Transverse colon (tissue), 3 donors: ENCODE measurements around the gene RASSF3.

Source experiments
- CTCF ChIP-seq, 5 experiments: fragments of 200-600 bp in 3 of 5; fragments of 450-650 bp in 2 of 5; sonication (generic) in 3 of 5; IDR thresholded peaks; 1 replicate in 2 of 5; 2 replicates in 3 of 5; pipeline ENCODE4 v1.5.1; 2016 to 2017; ENCODE audit warnings: antibody characterized with exemption in 5 of 5, inconsistent platforms in 3 of 5, mild to moderate bottlenecking in 2 of 5, moderate library complexity in 1 of 5
- EP300 ChIP-seq: sonication (generic); formaldehyde crosslinking; IDR thresholded peaks from one replicate; pipeline ENCODE4 v1.6.1; 2017; ENCODE audit warnings: antibody characterized with exemption, low read depth
- POLR2A ChIP-seq: fragments of 450-650 bp; IDR thresholded peaks from one replicate; pipeline ENCODE4 v1.6.1; 2016; ENCODE audit warnings: antibody characterized with exemption, mild to moderate bottlenecking, moderate library complexity

GRCh38 chr12:64678835-64679234, 68.5 kb downstream of the RASSF3 start:
- no peak for TF ChIP-seq CTCF (IDR thresholded peaks at IDR 0.05)
- no peak for TF ChIP-seq POLR2A
- TF ChIP-seq EP300 = no peak
